ENCODE results near the gene NDUFS1. TPM values are rescaled to one million over a fixed set of nuclear protein-coding genes. Genes with fewer than 3 reads are reported as not detected.
"Not testable (repeated sequence)": the region's sequence is repeated elsewhere in the genome, so short reads cannot be mapped to it uniquely, and the experiment has no call there.

NDUFS1 gene
- polyA plus RNA-seq, 1 of the 3 experiments (the other 2 are of a cell fraction) = 54.8 TPM

- DNase-seq = no peak
- no peak overlapping the region for H3K4me2 ChIP-seq
- H3K4me3 ChIP-seq (ENCODE audit: low read depth in 2 of 2, low read length in 1 of 2) = no peak overlapping the region
- no peaks in the 10 kb centered on the region for H3K36me3 ChIP-seq (replicated peaks in 1 of 2; ENCODE audit: control insufficient read depth in 1 of 2, insufficient read depth in 2 of 2, low read length in 1 of 2)
- no peaks in the 10 kb centered on the region for H3K9me2 ChIP-seq
- WGBS (ENCODE audit: low lambda C conversion rate) = 85% methylated on average over 9 of the region's 9 CpGs
- peaks cover 90% of the 10 kb centered on the region for H3K79me2 ChIP-seq (ENCODE audit: insufficient read depth)
- H4K20me1 ChIP-seq (ENCODE audit: insufficient read depth) = no peaks in the 10 kb centered on the region
- no peak overlapping the region for H3K9ac ChIP-seq
- no peak for TF ChIP-seq CTCF (IDR thresholded peaks at IDR 0.05)
- TF ChIP-seq TEAD4 (IDR thresholded peaks at IDR 0.05; ENCODE audit: borderline replicate concordance, insufficient read depth) = no peak
- TF ChIP-seq ELF1 (IDR thresholded peaks at IDR 0.05) = no peak
- no peak for TF ChIP-seq FOSL2 (IDR thresholded peaks at IDR 0.05; ENCODE audit: borderline replicate concordance, low read depth)
- TF ChIP-seq FOXJ3 (CRISPR knock-in tag; IDR thresholded peaks at IDR 0.05) = no peak
- TF ChIP-seq EP300 (IDR thresholded peaks at IDR 0.05; ENCODE audit: borderline replicate concordance in 1 of 2, low read depth in 1 of 2, low read length in 1 of 2) = no peak
- no peak for TF ChIP-seq MAX (IDR thresholded peaks at IDR 0.05; ENCODE audit: low read depth)
- no peak for TF ChIP-seq NFIC (IDR thresholded peaks at IDR 0.05; ENCODE audit: borderline replicate concordance)
- no peak for TF ChIP-seq RFX5 (IDR thresholded peaks at IDR 0.05; ENCODE audit: low read length)
- TF ChIP-seq GABPA (IDR thresholded peaks at IDR 0.05; ENCODE audit: low read depth) = no peak
- TF ChIP-seq RAD21 (IDR thresholded peaks at IDR 0.05; ENCODE audit: low read length) = no peak
- TF ChIP-seq USF2 (IDR thresholded peaks at IDR 0.05; ENCODE audit: borderline replicate concordance, low read depth, low read length) = no peak
- no peak for TF ChIP-seq MXI1 (IDR thresholded peaks at IDR 0.05; ENCODE audit: low read depth, low read length)
- no peak for TF ChIP-seq CHD2 (IDR thresholded peaks at IDR 0.05; ENCODE audit: low read length, partially characterized antibody)
- TF ChIP-seq TAF1 (IDR thresholded peaks at IDR 0.05; ENCODE audit: borderline replicate concordance, low read depth, low read length) = no peak
- TF ChIP-seq USF1 (IDR thresholded peaks at IDR 0.05; ENCODE audit: borderline replicate concordance, low read depth) = no peak
- no peak for TF ChIP-seq IRF3 (IDR thresholded peaks at IDR 0.05; ENCODE audit: low read depth, low read length)
- no peak for TF ChIP-seq GATA2 (CRISPR knock-in tag; IDR thresholded peaks at IDR 0.05)
- no peak for TF ChIP-seq RXRA (IDR thresholded peaks at IDR 0.05; ENCODE audit: borderline replicate concordance, low read depth)
- no peak for TF ChIP-seq SMC3 (IDR thresholded peaks at IDR 0.05; ENCODE audit: low read depth, low read length)
- peaks cover 11% of the 10 kb centered on the region for H3F3A ChIP-seq (replicated peaks; ENCODE audit: insufficient read depth)
- no peaks in the 10 kb centered on the region for H3K27me3 ChIP-seq (ENCODE audit: insufficient read depth)
- H3K27ac ChIP-seq (ENCODE audit: low read depth in 2 of 2, low read length in 1 of 2) = no peak overlapping the region
- POLR2A ChIA-PET = no interaction called here
- CTCF ChIA-PET = no interaction called here
- no peak overlapping the region for H2AFZ ChIP-seq (ENCODE audit: low read depth)
- H3K9me3 ChIP-seq = no peaks in the 10 kb centered on the region
- peaks cover 0 to 5% of the 10 kb centered on the region in 2 experiments; a peak in 2 of 4 replicates for H3K4me1 ChIP-seq (ENCODE audit: control insufficient read depth in 1 of 2, insufficient read depth in 2 of 2, low read depth in 1 of 2, low read length in 1 of 2)
These were observed 79.4 kb downstream of the NDUFS1 start for GRCh38 chr2:206079699-206080465.

- H3K9ac ChIP-seq; H3K4me2 ChIP-seq; H2AFZ ChIP-seq (ENCODE audit: low read depth); H4K20me1 ChIP-seq (ENCODE audit: insufficient read depth); H3K4me3 ChIP-seq (ENCODE audit: low read depth in 2 of 2, low read length in 1 of 2); H3F3A ChIP-seq (replicated peaks; ENCODE audit: insufficient read depth); H3K9me3 ChIP-seq; CTCF ChIA-PET; H3K9me2 ChIP-seq; H3K4me1 ChIP-seq (ENCODE audit: control insufficient read depth in 1 of 2, insufficient read depth in 2 of 2, low read depth in 1 of 2, low read length in 1 of 2); POLR2A ChIA-PET; H3K36me3 ChIP-seq (replicated peaks in 1 of 2; ENCODE audit: control insufficient read depth in 1 of 2, insufficient read depth in 2 of 2, low read length in 1 of 2); H3K27ac ChIP-seq (ENCODE audit: low read depth in 2 of 2, low read length in 1 of 2); H3K27me3 ChIP-seq (ENCODE audit: insufficient read depth); DNase-seq: not testable (repeated sequence)
- 91% methylated on average over 5 of the region's 5 CpGs for WGBS (ENCODE audit: low lambda C conversion rate)
- H3K79me2 ChIP-seq (ENCODE audit: insufficient read depth) = peaks cover 95% of the 10 kb centered on the region
These were observed 81.4 kb downstream of the NDUFS1 start for GRCh38 chr2:206077879-206078278.

Data from SK-N-SH (cell line).